Tibial nerve (tissue), 3 donors: ENCODE results near the gene ANKRD31.
"Not testable (repeated sequence)": the region's sequence is repeated elsewhere in the genome, so short reads cannot be mapped to it uniquely, and the experiment has no call there.

Experiments
- CTCF ChIP-seq, 5 experiments: fragments of 200-600 bp in 3 of 5; fragments of 450-650 bp in 2 of 5; sonication (generic) in 3 of 5; IDR thresholded peaks; one replicate each; pipeline ENCODE4 v1.5.1; 2016 to 2019; ENCODE audit warnings: antibody characterized with exemption in 5 of 5, mild to moderate bottlenecking in 3 of 5, moderate library complexity in 2 of 5
- POLR2A ChIP-seq, 2 donors: fragments of 450-650 bp; IDR thresholded peaks; one replicate each; pipeline ENCODE4 v1.6.1; 2017; ENCODE audit warnings: antibody characterized with exemption in 2 of 2, mild to moderate bottlenecking in 2 of 2, moderate library complexity in 2 of 2

- TF ChIP-seq POLR2A, CTCF (IDR thresholded peaks at IDR 0.05): not testable (repeated sequence)
These were observed 33.9 kb upstream of the ANKRD31 start for GRCh38 chr5:75270605-75271004.
